Testis (tissue), 3 donors: ENCODE measurements around the gene GBA3. TPM values are rescaled to one million over a fixed set of nuclear protein-coding genes. Genes with fewer than 3 reads are reported as not detected.

ENCODE experiments used
- DNase-seq: peaks from one replicate; pipeline ENCODE4 v3.0.0-alpha.2; 2019
- H3K27ac ChIP-seq, 2 donors: fragments of 200-600 bp; sonication (generic); one replicate each; pipeline ENCODE4 v1.5.1; 2019
- H3K27me3 ChIP-seq: fragments of 200-600 bp; sonication (generic); one replicate; pipeline ENCODE4 v1.5.1; 2019
- H3K36me3 ChIP-seq: fragments of 200-600 bp; sonication (generic); one replicate; pipeline ENCODE4 v1.5.1; 2017; ENCODE audit warnings: low read depth; ENCODE audit errors: missing control alignments
- H3K4me1 ChIP-seq: fragments of 200-600 bp; sonication (generic); one replicate; pipeline ENCODE4 v1.5.1; 2019
- H3K4me3 ChIP-seq, 2 donors: fragments of 200-600 bp; sonication (generic); one replicate each; pipeline ENCODE4 v1.5.1; 2017 to 2019
- H3K9me3 ChIP-seq: fragments of 200-600 bp; sonication (generic); one replicate; pipeline ENCODE4 v1.5.1; 2017
- POLR2A ChIP-seq: fragments of 450-650 bp; IDR thresholded peaks from one replicate; pipeline ENCODE4 v1.6.1; 2017; ENCODE audit warnings: antibody characterized with exemption, mild to moderate bottlenecking, moderate library complexity
- WGBS, 2 donors: methylation state at CpG; one replicate each; pipeline ENCODE4 v1.1.5; 2018; 5-methylcytosine and 5-hydroxymethylcytosine counted together
- intact Hi-C: fragments of 100-400 bp; cut with DNase I; formaldehyde crosslinking; loops from one replicate; pipeline ENCODE4 v1.15.1; 2023; ENCODE audit warnings: low total_unique reads
- polyA plus RNA-seq: library from polyadenylated mRNA; stranded (reverse); fragments of 350-450 nt; fragmentation: Illumina TruSeq; extraction: RNeasy Lipid Tissue Mini Kit (QIAGEN cat#74804); gene quantifications from one replicate; pipeline ENCODE4 v1.2.3, GENCODE V29; 2014; ENCODE audit warnings: low read depth, low replicate concordance; ENCODE audit not compliant: insufficient read depth
- total RNA-seq, 2 donors: library from RNA; depleted of rRNA; stranded (reverse); fragments of >200 nt; gene quantifications; one replicate each; pipeline ENCODE4 v1.2.3, GENCODE V29; 2016
- TF ChIP-seq, protein P1 (sequence below), 3 experiments: fragments of 450-650 bp in 2 of 3; fragments of 200-600 bp in 1 of 3; sonication (generic) in 1 of 3; IDR thresholded peaks; one replicate each; pipeline ENCODE4 v1.5.1; 2016 to 2019; ENCODE audit warnings: antibody characterized with exemption in 3 of 3, mild to moderate bottlenecking in 2 of 3, moderate library complexity in 1 of 3

GBA3 gene
- total and polyA plus RNA-seq, 3 donors from 2014 or later = 3.5 to 5.1 (median 4.9) TPM

GRCh38 chr4:22713841-22714240 lies 21.1 kb downstream of the GBA3 start:
- intact Hi-C loops = no loop called here
- no peak overlapping the region for H3K4me3 ChIP-seq
- no peaks in the 10 kb centered on the region for H3K36me3 ChIP-seq
- H3K4me1 ChIP-seq = no peaks in the 10 kb centered on the region
- no peaks in the 10 kb centered on the region for H3K27me3 ChIP-seq
- no peak overlapping the region for H3K27ac ChIP-seq
- WGBS, 2 donors = 74 to 89% methylated on average over 1 of the region's 1 CpG
- no peak for TF ChIP-seq POLR2A
- TF ChIP-seq, protein P1, sequence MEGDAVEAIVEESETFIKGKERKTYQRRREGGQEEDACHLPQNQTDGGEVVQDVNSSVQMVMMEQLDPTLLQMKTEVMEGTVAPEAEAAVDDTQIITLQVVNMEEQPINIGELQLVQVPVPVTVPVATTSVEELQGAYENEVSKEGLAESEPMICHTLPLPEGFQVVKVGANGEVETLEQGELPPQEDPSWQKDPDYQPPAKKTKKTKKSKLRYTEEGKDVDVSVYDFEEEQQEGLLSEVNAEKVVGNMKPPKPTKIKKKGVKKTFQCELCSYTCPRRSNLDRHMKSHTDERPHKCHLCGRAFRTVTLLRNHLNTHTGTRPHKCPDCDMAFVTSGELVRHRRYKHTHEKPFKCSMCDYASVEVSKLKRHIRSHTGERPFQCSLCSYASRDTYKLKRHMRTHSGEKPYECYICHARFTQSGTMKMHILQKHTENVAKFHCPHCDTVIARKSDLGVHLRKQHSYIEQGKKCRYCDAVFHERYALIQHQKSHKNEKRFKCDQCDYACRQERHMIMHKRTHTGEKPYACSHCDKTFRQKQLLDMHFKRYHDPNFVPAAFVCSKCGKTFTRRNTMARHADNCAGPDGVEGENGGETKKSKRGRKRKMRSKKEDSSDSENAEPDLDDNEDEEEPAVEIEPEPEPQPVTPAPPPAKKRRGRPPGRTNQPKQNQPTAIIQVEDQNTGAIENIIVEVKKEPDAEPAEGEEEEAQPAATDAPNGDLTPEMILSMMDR (IDR thresholded peaks at IDR 0.05) = no peak
- DNase-seq = no peak
- H3K9me3 ChIP-seq = no peaks in the 10 kb centered on the region

DNA sequence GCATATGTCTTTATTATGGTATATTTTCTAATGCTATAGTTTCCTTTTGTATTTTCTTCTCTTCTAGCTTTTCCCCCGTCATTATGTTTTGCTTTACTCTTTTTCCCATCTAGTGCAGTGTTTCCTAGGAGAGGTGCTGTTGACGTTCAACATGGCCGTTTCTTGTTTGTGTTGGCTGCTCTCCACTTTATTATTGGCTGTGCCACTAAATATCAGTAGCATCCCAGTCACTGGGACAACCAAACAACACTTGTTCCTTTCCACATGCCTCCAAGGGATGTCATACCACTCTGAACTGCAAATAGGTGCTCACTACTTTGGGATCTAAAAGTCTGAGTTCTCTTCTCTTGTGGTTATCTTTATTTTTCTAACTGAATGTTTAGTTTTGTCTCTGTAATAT lies 26.5 kb downstream of the GBA3 start:
- Histone ChIP-seq H3K27ac (no peak overlapping the region), H3K36me3 (no peaks in the 10 kb centered on the region), H3K27me3 (no peaks in the 10 kb centered on the region), H3K9me3 (no peaks in the 10 kb centered on the region), H3K4me1 (no peaks in the 10 kb centered on the region), H3K4me3 (no peak overlapping the region)
- TF ChIP-seq POLR2A = no peak
- TF ChIP-seq, protein P1 (IDR thresholded peaks at IDR 0.05) = no peak
- intact Hi-C loops = no loop called here
- DNase-seq = no peak
- WGBS, 2 donors = 67 to 82% methylated on average over 3 of the region's 3 CpGs

GRCh38 chr4:22720091-22720490 lies 27.4 kb downstream of the GBA3 start:
- Histone ChIP-seq H3K27ac (no peak overlapping the region), H3K4me3 (no peak overlapping the region), H3K9me3 (no peaks in the 10 kb centered on the region), H3K27me3 (no peaks in the 10 kb centered on the region), H3K4me1 (no peaks in the 10 kb centered on the region), H3K36me3 (no peaks in the 10 kb centered on the region)
- no peak for DNase-seq
- 75 to 76% methylated on average over 2 of the region's 2 CpGs for WGBS, 2 donors
- intact Hi-C loops = no loop called here
- no peak for TF ChIP-seq POLR2A
- TF ChIP-seq, protein P1 (IDR thresholded peaks at IDR 0.05) = no peak

DNA sequence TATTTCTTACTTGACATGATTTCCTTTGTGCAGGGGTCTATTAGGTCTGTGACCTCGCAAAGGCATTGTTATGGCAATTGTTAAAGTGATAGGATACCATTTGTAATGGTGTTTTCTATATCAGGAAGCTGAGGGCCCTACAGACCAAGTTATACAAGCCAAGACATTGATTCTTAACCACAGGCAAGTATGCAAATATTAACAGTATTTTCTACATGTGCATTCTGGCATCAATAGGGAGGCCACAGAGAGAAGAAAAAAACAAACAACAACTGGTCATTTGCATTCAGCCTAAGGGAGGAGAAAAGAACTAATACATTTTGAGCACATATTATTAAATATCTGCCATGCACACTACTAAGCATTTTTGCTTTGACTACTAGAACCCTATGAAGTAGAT lies 28.5 kb downstream of the GBA3 start:
- Histone ChIP-seq H3K27ac (no peak overlapping the region), H3K4me1 (no peaks in the 10 kb centered on the region), H3K4me3 (no peak overlapping the region), H3K9me3 (no peaks in the 10 kb centered on the region), H3K36me3 (no peaks in the 10 kb centered on the region), H3K27me3 (no peaks in the 10 kb centered on the region)
- no peak for DNase-seq
- TF ChIP-seq, protein P1 (IDR thresholded peaks at IDR 0.05) = no peak
- TF ChIP-seq POLR2A = no peak
- WGBS, 2 donors = 71 to 88% methylated on average over 1 of the region's 1 CpG
- intact Hi-C loops = no loop called here

DNA sequence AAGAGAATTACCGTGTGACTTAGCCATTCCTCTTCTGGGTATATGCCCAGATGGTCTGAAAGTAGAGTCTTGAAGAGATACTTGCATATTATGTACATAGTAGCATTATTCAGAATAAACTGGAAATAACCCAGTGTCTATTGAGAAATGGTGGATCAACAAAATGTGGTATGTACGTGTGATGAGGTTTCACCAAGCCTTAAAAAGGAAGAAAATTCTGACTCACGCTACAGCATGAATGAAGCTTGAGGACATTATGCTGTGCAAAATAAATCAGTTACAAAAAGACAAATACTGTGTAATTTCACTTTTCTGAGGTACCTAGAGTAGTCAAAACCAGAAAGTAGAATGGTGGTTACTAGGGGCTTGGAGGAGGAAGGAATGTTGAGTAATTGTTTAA lies 37.3 kb downstream of the GBA3 start:
- H3K36me3 ChIP-seq = no peaks in the 10 kb centered on the region
- WGBS, 2 donors = 90 to 94% methylated on average over 3 of the region's 3 CpGs
- DNase-seq = no peak
- no peaks in the 10 kb centered on the region for H3K4me1 ChIP-seq
- no peaks in the 10 kb centered on the region for H3K9me3 ChIP-seq
- H3K27me3 ChIP-seq = no peaks in the 10 kb centered on the region
- H3K27ac ChIP-seq = no peak overlapping the region
- intact Hi-C loops = no loop called here
- no peak overlapping the region for H3K4me3 ChIP-seq
- TF ChIP-seq, protein P1 (IDR thresholded peaks at IDR 0.05) = no peak
- no peak for TF ChIP-seq POLR2A
